GM23338 (cell line): ENCODE data around the gene FIGNL1. TPM values are rescaled to one million over a fixed set of nuclear protein-coding genes. Genes with fewer than 3 reads are reported as not detected.

ENCODE experiments used
- ATAC-seq: fragments of 200-7000 bp; cut with Tn5 transposase; 3 replicates; pipeline ENCODE4 v1.9.1; 2020
- DNase-seq: peaks from one replicate; pipeline ENCODE4 v3.0.0-alpha.2; 2015; ENCODE audit warnings: low spot score
- H2AFZ ChIP-seq: fragments of 200-600 bp; sonication (generic); 2 replicates; pipeline ENCODE4 v1.8.0; 2016; ENCODE audit warnings: antibody characterized with exemption, mild to moderate bottlenecking, moderate library complexity
- H3F3A ChIP-seq: fragments of 200-600 bp; sonication (generic); replicated peaks from 2 replicates; pipeline ENCODE4 v1.8.0; 2017; ENCODE audit warnings: antibody characterized with exemption, mixed run types, low read depth
- H3K27ac ChIP-seq: fragments of 200-600 bp; sonication (generic); 2 replicates; pipeline ENCODE4 v1.6.1; 2016; ENCODE audit warnings: low read depth
- H3K27me3 ChIP-seq: fragments of 200-600 bp; sonication (generic); 2 replicates; pipeline ENCODE4 v1.8.0; 2016; ENCODE audit warnings: mild to moderate bottlenecking, mixed run types, moderate library complexity; ENCODE audit not compliant: insufficient read depth
- H3K36me3 ChIP-seq: fragments of 200-600 bp; sonication (generic); 2 replicates; pipeline ENCODE4 v1.8.0; 2016; ENCODE audit warnings: mild to moderate bottlenecking; ENCODE audit not compliant: insufficient read depth
- H3K4me1 ChIP-seq: fragments of 200-600 bp; sonication (generic); 2 replicates; pipeline ENCODE4 v1.8.0; 2016; ENCODE audit warnings: mild to moderate bottlenecking, moderate library complexity; ENCODE audit not compliant: insufficient read depth
- H3K4me2 ChIP-seq: fragments of 200-600 bp; sonication (generic); 2 replicates; pipeline ENCODE4 v1.7.1; 2017; ENCODE audit warnings: mixed run types
- H3K4me3 ChIP-seq: fragments of 200-600 bp; sonication (generic); 2 replicates; pipeline ENCODE4 v1.6.1; 2016; ENCODE audit warnings: mixed run types
- H3K79me2 ChIP-seq: fragments of 200-600 bp; sonication (generic); replicated peaks from 2 replicates; pipeline ENCODE4 v1.8.0; 2017; ENCODE audit warnings: mild to moderate bottlenecking; ENCODE audit not compliant: insufficient read depth
- H3K9me2 ChIP-seq: fragments of 200-600 bp; sonication (generic); 2 replicates; pipeline ENCODE4 v1.8.0; 2017; ENCODE audit not compliant: insufficient read depth
- H4K20me1 ChIP-seq: fragments of 200-600 bp; sonication (generic); replicated peaks from 2 replicates; pipeline ENCODE4 v1.8.0; 2017; ENCODE audit warnings: mild to moderate bottlenecking; ENCODE audit not compliant: insufficient read depth
- H3K27ac Mint-ChIP-seq: 2 replicates; pipeline ENCODE4 v1.8.0; 2020; ENCODE audit warnings: inconsistent platforms, mild to moderate bottlenecking, moderate library complexity, mixed read lengths
- H3K27me3 Mint-ChIP-seq: 3 replicates; pipeline ENCODE4 v1.8.0; 2022; ENCODE audit warnings: low read depth, mild to moderate bottlenecking, moderate library complexity, mixed read lengths, inconsistent platforms; ENCODE audit not compliant: insufficient read depth, poor library complexity
- H3K36me3 Mint-ChIP-seq: 3 replicates; pipeline ENCODE4 v1.8.0; 2021; ENCODE audit warnings: low read depth, mild to moderate bottlenecking, inconsistent platforms, moderate library complexity, mixed read lengths
- H3K4me1 Mint-ChIP-seq: 3 replicates; pipeline ENCODE4 v1.8.0; 2020; ENCODE audit warnings: mild to moderate bottlenecking, inconsistent platforms, mixed read lengths
- H3K4me3 Mint-ChIP-seq: 3 replicates; pipeline ENCODE4 v1.8.0; 2021; ENCODE audit warnings: moderate library complexity, mild to moderate bottlenecking, inconsistent platforms, mixed read lengths
- H3K9me3 Mint-ChIP-seq: 3 replicates; pipeline ENCODE4 v1.8.0; 2020; ENCODE audit warnings: moderate library complexity, mild to moderate bottlenecking, inconsistent platforms, mixed read lengths
- CREB1 ChIP-seq: fragments of 250-450 bp; sonication (Bioruptor Pico); IDR thresholded peaks from 2 replicates; pipeline ENCODE4 v1.5.0; 2020; ENCODE audit warnings: low read depth, mild to moderate bottlenecking, moderate library complexity
- CTCF ChIP-seq, 2 experiments: fragments of 200-600 bp in 1 of 2; sonication (generic) in 1 of 2; conservative IDR thresholded peaks; 2 replicates each; pipeline versions ENCODE4 v1.5.1 to v1.6.1; 2016 to 2017; ENCODE audit warnings: antibody characterized with exemption in 2 of 2, low read depth in 2 of 2, mild to moderate bottlenecking in 2 of 2, moderate library complexity in 1 of 2
- ETS1 ChIP-seq: IDR thresholded peaks from 2 replicates; pipeline ENCODE4 v1.6.1; 2016; ENCODE audit warnings: antibody characterized with exemption
- EZH2 ChIP-seq: fragments of 200-600 bp; sonication (generic); IDR thresholded peaks from one replicate; pipeline ENCODE4 v1.8.0; 2017; ENCODE audit warnings: antibody characterized with exemption, mild to moderate bottlenecking, low read depth; ENCODE audit not compliant: unreplicated experiment
- EZH2phosphoT487 ChIP-seq: fragments of 200-600 bp; sonication (generic); IDR thresholded peaks from one replicate; pipeline ENCODE4 v1.8.1; 2018; ENCODE audit warnings: antibody characterized with exemption; ENCODE audit not compliant: unreplicated experiment
- JUNB ChIP-seq: IDR thresholded peaks from one replicate; pipeline ENCODE4 v1.6.1; 2016; ENCODE audit warnings: antibody characterized with exemption; ENCODE audit not compliant: unreplicated experiment
- NANOG ChIP-seq: IDR thresholded peaks from 2 replicates; pipeline ENCODE4 v1.6.1; 2016; ENCODE audit warnings: antibody characterized with exemption, borderline replicate concordance
- POLR2AphosphoS5 ChIP-seq: IDR thresholded peaks from 2 replicates; pipeline ENCODE4 v1.6.1; 2016; ENCODE audit warnings: antibody characterized with exemption, low read depth
- REST ChIP-seq: IDR thresholded peaks from one replicate; pipeline ENCODE4 v1.6.1; 2018; ENCODE audit warnings: antibody characterized with exemption; ENCODE audit not compliant: unreplicated experiment
- STAT1 ChIP-seq: IDR thresholded peaks from one replicate; pipeline ENCODE4 v1.6.1; 2016; ENCODE audit warnings: antibody characterized with exemption; ENCODE audit not compliant: unreplicated experiment
- ZNF114 ChIP-seq: fragments of 250-450 bp; sonication (Bioruptor Pico); IDR thresholded peaks from 2 replicates; pipeline ENCODE4 v1.5.0; 2020; ENCODE audit warnings: mild to moderate bottlenecking, moderate library complexity
- ZNF331 ChIP-seq: fragments of 250-450 bp; sonication (Bioruptor Pico); IDR thresholded peaks from 2 replicates; pipeline ENCODE4 v1.5.0; 2020; ENCODE audit warnings: low read depth, mild to moderate bottlenecking, moderate library complexity
- ZNF462 ChIP-seq: fragments of 250-450 bp; sonication (Bioruptor Pico); IDR thresholded peaks from 2 replicates; pipeline ENCODE4 v1.5.0; 2020; ENCODE audit warnings: mild to moderate bottlenecking, moderate library complexity
- polyA plus RNA-seq: library from polyadenylated mRNA; unstranded; fragments of >200 nt; fragmentation: Nextera tagmentation; extraction: Ambion mirVana; gene quantifications from 2 replicates; pipeline ENCODE4 v1.2.1, GENCODE V29; 2016
- total RNA-seq: library from RNA; depleted of rRNA; stranded (reverse); fragments of >200 nt; shearing (Covaris generic); gene quantifications from 2 replicates; pipeline ENCODE4 v1.2.3, GENCODE V29; 2014

FIGNL1 gene
- total and polyA plus RNA-seq, 2 experiments from 2014 or later = 6.6 to 24.9 TPM

- peaks cover 6% of the 10 kb centered on the region; the same call in 1 of the 2 replicates for H3K4me1 ChIP-seq
- TF ChIP-seq POLR2AphosphoS5 (no peak), ZNF331 (no peak), CREB1 (CRISPR knock-in tag) (no peak), ETS1 (no peak), EZH2 (no peak), JUNB (no peak), REST (no peak), EZH2phosphoT487 (no peak), ZNF114 (no peak), CTCF (conservative IDR thresholded peaks at IDR 0.05; ENCODE audit: low read depth in 2 of 2) (no peak), ZNF462 (CRISPR knock-in tag) (no peak), STAT1 (no peak), NANOG (no peak)
- Mint-ChIP-seq H3K36me3 (peaks cover 3% of the 10 kb centered on the region; the same call in 2 of the 3 replicates), H3K4me1 (peaks cover 6% of the 10 kb centered on the region; the same call in 2 of the 3 replicates), H3K27me3 (peaks cover 4% of the 10 kb centered on the region), H3K27ac (no peak overlapping the region), H3K9me3 (no peaks in the 10 kb centered on the region), H3K4me3 (no peak overlapping the region)
- no peaks in the 10 kb centered on the region for H3K9me2 ChIP-seq
- no peaks in the 10 kb centered on the region for H3K27me3 ChIP-seq
- H3K4me2 ChIP-seq = no peak overlapping the region
- H2AFZ ChIP-seq = no peak overlapping the region
- H3K27ac ChIP-seq = no peak overlapping the region
- no peak for DNase-seq
- no peak overlapping the region for H3K4me3 ChIP-seq
- H3F3A ChIP-seq = no peaks in the 10 kb centered on the region
- 0 out of 2 replicates have a peak, but pooled peaks cover 3% of the 10 kb centered on the region for H3K36me3 ChIP-seq
- no peaks in the 10 kb centered on the region for H4K20me1 ChIP-seq
- ATAC-seq = no peak
- no peaks in the 10 kb centered on the region for H3K79me2 ChIP-seq
Measured at GRCh38 chr7:50436133-50436806, 13.9 kb downstream of the FIGNL1 start.
